Measurements from ENCODE around the gene ZEB2.
A peak's percentile ranks its signal among the peaks of the same experiment; 100 is the strongest.

The ZEB2 gene

DNA sequence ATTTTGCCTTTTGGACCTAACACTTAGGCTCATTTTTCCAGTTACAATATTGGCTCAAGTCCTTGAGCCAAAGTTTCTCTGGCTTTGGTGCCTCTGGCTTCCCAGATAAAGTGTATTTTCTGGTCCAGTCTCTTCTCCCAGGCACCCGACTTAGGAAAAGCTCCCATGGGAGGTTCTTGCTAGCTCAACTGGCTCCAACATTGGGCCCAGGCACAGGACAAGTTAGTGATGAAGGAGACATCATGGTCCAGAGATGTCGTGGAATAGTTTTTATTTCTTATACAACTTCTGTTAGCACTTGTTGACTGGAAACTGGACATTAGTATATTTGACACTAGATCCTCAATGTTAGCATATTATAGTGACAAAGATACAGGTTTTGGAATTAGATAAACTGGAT lies 8.2 kb upstream of the ZEB2 start:
- DNase-seq (ENCODE audit: low spot score), result no peak

DNA sequence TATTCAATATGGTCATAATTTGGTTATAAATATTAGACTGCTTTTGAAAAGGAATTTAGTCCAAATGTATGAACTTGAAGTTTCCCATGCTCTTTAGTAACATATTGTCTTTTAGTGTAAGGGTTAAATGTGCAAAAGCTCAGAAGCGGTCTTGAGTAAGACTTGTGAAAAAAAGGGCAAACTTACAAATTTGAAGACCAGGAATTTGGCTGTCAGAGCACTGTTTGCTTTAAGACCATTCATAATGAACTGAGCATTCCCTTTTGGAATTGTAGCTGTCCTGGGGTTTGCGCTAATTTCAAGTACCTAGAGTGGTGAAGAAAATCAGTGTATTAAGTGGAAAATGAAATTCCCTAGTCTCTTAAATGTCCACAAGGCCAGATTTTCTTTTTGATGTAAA lies 6.9 kb upstream of the ZEB2 start:
- DNase-seq (ENCODE audit: low spot score), result no peak

DNA sequence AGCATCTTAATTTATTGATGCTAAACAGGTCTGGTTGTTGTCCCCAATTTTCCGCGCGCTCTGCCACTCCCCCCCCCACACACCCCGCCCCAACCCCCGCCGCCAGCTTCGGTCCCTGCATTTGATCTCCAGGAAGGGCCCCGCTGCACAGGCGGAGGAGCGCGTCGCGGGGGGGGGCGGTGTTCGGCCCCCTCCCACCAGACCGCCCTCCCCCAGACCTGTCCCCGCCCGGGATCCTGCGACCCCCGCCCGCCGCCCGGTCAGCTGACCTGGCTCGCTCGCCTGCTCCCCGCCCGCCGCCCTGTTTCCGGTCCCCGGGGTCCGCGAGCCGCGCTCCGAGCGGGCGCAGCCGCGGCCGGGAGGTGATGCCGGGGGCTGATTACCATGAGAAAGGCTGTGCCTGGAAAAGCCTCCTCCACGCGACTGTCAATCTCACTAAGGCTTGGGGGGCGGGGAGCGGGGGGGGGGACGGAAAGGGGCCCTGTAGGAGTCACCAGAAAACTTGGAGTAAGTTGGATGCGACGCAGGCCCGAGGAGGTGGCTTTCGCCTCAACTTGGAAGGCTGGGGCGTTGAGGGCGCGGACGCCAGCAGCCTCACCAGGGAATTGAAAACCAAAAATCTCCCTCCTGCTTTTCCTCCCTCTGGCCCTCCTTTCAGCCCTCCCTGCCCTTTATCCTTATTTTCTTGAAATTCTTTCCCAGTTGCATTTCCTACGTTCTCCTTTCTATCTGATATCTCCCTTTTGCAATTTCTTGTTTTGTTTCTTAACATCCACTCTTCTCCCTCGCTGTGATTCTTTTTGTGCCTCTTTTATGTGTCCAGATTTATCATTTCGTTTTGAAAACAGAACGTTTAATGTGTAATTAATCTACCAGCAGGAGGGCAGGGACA lies 4.4 kb upstream of the ZEB2 start:
- no peak for DNase-seq (ENCODE audit: low spot score)

GRCh38 chr2:144523596-144524117 lies 3.7 kb upstream of the ZEB2 start:
- DNase-seq (ENCODE audit: low spot score), result no peak

GRCh38 chr2:144522897-144523595 lies 3.1 kb upstream of the ZEB2 start:
- no peak for DNase-seq (ENCODE audit: low spot score)

GRCh38 chr2:144522176-144522896 lies 2.4 kb upstream of the ZEB2 start:
- no peak for DNase-seq (ENCODE audit: low spot score)

GRCh38 chr2:144521686-144522085 lies 1.8 kb upstream of the ZEB2 start:
- no peak for DNase-seq (ENCODE audit: low spot score)

DNA sequence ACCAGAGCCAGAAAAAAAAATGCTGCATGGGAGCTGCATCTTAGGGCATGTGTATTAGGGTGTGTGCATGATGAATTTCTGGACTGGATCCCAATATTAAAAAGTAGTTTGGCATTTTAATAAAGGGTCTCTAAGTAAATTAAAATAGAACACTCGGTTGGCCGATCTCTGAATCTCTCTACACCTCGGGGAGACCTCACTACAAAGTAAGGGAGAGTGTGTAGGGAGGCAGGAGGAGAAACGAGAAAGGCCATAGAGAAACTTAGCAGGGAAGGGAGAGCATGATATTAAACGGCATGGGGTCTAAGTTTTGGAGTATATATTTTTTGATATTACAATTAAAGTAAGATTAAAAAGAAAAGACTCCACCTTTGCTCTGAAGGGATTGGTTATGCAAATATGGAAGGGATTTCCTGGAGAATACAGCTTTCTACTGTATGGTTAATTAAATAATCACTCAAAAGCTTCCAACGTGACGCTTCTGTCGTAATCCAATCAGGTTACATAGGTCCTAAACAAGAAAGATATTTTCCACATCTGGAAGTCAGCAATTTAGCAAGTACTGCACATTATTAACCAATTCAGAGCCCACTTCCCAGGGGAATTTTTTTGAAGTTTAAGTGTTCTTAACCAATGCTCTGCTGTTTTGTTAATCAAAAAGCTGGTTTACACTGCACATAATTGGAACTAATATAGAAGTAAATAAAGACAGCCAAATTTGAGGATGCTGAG lies 1.0 kb upstream of the ZEB2 start:
- DNase-seq (ENCODE audit: low spot score), result no peak

GRCh38 chr2:144519597-144519933 lies 354 bp downstream of the ZEB2 start:
- no peak for DNase-seq (ENCODE audit: low spot score)

GRCh38 chr2:144518748-144519596 lies 947 bp downstream of the ZEB2 start:
- no peak for DNase-seq (ENCODE audit: low spot score)

GRCh38 chr2:144517866-144518747 lies 1.8 kb downstream of the ZEB2 start:
- no peak for DNase-seq (ENCODE audit: low spot score)

DNA sequence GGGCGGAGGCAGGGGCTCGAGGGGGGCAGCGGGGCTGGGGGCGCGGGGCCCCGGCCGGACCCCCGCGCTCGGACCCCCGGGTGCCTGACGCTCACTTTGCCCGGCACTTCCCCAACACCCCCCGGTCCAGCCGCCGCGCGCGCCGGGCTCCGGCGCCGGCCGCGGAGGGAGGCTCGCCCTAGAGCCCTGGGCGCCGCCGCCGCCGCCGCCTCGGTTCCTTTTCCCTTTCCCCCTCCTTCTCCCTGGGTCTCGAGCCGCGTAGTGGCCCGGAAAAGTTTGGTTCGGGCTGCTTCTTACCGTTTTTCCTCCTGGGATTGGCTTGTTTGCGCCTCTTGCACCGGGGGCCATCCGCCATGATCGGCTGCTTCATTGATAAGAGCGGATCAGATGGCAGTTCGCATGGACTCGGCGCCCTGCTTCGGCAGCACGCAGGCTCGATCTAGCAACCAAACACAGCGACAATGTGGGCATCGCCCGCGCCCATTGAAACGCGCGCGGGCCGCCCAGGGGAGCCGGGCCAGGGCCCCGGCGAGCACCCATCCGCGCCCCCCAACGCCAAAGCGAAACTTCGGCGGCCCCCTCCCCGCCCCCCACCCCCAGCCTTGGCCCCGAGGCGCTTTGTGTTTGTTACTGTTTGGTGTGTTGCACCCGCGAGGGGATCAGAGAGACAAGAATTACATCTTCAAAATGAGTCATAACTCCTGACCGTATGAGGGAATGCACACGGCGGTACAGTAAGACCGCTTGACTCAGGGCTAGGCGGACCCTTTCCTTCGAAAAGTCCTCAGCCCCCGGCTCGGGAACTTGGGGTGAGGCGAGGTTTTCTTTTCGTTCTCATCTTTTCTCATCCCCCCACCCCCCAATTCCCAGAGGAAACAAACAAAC lies 2.7 kb downstream of the ZEB2 start:
- peak; percentile 61 for DNase-seq (ENCODE audit: low spot score)

DNA sequence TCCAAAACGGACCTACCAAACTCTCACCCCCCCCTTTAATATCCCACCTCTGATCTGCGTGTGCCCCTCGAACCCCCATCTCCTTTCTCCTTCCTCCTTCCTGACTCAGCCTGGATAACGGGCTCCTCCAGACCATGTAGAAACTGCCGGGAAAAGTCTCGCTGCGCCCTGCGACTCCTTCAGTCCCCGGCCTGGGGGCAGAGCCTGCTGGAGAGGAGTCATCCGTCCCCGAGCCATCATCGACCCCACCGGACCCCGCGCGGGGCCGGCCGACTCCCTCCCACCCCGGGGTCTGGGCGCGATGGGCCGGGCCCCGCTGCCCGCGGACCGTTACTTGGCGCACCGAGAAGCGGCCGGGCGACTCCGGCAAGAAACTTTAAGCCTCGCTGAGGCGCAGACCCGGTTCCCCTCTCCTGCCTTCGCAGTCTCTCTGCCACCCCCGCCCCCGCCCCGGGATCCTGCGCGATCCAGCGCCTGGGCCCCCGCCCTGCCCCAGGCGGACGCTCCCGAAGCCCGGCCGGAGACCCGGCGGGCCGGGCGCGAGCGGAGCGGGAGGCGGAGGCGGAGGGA lies 3.4 kb downstream of the ZEB2 start:
- DNase-seq (ENCODE audit: low spot score), result peak; percentile 65

DNA sequence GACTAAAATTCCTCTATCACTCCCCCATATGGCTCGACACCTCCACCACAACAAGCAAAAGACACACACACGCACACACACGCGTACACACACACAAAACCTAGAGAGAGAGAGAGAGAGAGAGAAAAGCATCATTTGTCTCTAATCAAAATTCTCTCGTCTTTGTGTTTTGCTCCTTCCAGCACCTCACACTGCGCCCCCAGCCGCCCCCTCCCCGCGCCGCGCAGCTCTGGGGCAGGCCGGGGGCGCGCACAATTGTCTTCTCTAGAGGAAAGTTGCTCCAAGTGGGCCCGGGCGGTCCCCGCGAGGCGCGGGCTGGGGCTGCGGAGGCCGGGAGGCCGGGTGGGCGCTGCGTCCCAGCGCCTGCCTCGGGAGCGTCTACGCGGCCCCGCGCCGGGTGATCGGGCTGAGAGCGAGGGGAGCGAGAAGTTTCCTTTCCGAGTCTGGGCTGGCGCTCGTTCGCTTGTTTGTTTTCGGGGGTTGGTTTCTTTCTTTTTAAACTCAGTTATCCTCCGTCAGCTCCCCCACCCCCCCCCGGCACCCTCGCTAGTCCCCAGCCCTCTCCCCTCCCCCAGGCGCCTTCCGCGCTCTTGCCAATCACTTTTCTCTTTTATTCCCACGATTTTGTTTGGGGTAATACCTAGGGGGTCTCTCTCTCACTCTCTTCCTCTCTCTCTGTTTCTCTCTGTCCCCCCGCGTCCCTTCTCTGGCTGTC lies 4.1 kb downstream of the ZEB2 start:
- peak; percentile 57 for DNase-seq (ENCODE audit: low spot score)

GRCh38 chr2:144515099-144515695 lies 4.7 kb downstream of the ZEB2 start:
- no peak for DNase-seq (ENCODE audit: low spot score)

GRCh38 chr2:144514616-144515091 lies 5.3 kb downstream of the ZEB2 start:
- DNase-seq (ENCODE audit: low spot score), result no peak

DNA sequence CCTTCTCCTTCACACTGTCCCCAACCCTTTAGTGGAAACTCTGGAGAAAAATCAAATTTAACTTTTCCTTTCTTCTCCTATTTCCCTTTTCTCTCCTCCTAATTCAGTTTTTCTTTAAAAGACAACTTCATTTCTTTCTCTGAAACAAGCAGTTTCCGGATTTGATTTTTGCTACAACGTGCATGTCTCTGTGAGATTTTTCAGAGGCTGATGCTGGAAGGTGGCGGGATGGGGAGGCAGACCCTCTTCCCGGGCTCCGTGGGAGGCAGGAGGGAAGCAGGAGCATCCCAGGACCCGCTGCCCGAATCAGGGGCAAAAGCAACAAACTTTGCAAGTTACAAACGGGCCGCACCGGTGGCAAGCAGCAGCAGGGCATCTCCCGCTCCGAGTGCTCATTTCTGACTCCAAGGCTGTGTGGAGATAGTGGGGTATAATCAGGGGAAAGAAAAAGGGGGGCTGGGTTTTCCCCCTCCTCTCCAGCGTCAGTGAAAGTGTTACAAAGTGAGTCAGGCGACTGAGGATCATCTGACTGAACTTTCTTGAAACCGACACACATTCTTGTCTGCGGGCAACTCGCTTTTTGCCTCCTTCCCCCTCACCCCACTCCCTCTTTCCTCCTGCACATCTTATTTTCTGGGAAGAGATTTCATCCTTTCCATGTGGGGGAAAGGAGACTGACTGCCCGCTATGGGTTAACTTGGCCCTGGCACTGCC lies 6.4 kb downstream of the ZEB2 start:
- no peak for DNase-seq (ENCODE audit: low spot score)
